ENCODE measurements around the gene ZBTB7C.

DNA sequence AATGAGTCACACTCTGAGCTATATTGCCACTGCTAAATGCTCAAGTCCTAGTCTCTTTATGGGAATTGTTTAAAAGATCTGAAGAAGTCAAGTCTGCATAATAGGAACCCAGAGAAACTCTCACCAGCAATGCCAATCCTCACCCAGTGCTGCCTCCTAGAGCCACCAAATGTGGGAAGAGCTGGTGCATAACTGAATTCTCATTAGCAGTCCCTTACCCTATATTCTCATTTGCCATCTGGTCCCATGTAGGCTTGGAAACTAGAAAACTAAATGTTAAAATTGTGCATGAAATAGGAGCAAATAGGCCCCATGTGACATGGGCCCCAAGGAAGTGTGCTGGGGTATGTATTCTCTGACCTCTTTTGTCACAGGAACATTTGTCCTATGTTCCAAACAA, 254.4 kb downstream of the ZBTB7C start:
- TF ChIP-seq CTCF (conservative IDR thresholded peaks at IDR 0.05 in 1 of 2, IDR thresholded peaks at IDR 0.05 in 1 of 2; ENCODE audit: extremely low read depth in 1 of 2, insufficient read depth in 1 of 2, low read depth in 1 of 2, low read length in 2 of 2) (no peak), EZH2 (IDR thresholded peaks at IDR 0.05; ENCODE audit: borderline replicate concordance, low read length) (no peak)

Measured in mammary epithelial cell (primary cell).